CD4-positive, alpha-beta T cell treated with Interleukin-2 at 100 ng/mL for 4 hours (primary cell): ENCODE results near the gene TMCC3.

Source experiments
- DNase-seq: peaks from one replicate; pipeline ENCODE4 v3.0.0-alpha.2; 2020; ENCODE audit warnings: low spot score

Gene TMCC3

DNA sequence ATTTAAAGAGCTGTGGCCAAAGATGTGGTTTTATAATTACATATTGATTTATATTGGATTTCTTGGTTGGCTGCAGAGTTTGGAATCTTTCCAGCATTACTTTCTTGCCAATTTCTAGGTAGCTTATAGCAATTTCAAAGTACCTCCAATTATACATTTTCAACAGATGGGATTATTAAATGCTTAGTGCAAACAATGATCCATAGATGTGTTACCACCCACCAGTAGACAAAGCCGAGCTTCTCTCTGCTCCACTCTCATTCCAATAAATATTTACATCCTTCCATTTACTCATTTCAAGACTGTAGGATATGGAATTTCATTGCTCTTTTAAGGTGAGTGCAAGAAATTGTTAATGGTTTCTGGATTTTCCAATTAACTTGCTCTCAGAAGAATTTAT, 21.6 kb upstream of the TMCC3 start:
- DNase-seq: no peak

DNA sequence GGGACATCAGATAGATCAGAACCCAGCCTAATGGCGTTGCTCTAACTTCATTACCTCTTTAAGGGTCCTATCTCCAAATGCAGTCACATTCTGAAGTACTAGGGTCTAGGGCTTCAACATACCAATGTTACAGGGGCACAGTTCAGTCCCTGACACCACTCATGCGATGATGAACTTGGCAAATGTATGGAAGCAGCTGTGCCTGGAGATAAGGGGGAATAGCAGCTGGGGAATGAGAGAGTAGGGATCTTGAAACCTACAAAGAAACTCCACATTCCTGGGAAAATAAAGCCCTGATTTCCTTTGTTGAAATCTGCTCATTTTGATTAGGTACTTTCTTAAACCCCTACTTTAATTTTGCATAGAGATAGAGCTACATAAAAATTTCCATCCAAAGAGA, 20.5 kb upstream of the TMCC3 start:
- no peak for DNase-seq

DNA sequence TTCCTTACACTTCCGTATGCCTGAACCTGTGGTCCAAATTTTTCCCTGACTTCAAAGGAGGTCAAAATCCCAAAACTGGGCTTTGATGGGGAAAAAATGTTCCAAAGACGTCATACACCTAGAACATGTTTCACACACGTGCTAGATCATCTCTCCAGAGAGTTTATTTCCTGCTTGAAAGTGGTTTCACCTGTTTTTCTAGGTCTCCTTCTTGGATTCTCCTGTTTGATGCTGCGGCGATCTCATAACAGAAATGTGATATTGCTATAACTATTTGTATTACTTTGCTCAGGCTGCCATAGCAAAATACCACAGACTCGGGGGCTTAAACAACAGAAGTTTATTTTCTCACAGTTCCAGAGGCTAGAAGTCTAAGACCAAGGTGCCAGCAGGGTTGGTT, 19.7 kb upstream of the TMCC3 start:
- no peak for DNase-seq

DNA sequence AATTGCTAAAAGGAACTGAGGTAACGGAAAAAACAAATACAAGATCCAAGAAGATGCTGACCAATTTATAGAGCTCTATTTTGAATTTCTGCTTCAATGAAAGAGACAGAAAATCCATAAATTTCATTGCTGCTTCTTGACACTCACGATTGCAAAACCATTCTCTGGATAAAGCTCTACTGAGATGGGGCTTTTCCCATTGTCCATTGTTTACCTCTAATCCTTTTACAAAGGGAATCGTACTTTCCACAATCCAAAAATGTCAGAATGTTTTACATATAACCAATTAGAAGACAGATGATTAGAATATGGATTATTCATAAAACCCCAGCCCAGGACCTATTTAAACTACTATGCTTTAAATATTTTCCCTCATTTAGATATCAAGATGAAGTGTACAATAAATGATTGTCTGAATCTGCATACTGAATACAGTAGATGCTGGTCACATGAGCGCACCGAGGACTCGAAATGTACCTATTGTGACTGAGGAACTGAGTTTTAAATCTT, 16.7 kb upstream of the TMCC3 start:
- no peak for DNase-seq

DNA sequence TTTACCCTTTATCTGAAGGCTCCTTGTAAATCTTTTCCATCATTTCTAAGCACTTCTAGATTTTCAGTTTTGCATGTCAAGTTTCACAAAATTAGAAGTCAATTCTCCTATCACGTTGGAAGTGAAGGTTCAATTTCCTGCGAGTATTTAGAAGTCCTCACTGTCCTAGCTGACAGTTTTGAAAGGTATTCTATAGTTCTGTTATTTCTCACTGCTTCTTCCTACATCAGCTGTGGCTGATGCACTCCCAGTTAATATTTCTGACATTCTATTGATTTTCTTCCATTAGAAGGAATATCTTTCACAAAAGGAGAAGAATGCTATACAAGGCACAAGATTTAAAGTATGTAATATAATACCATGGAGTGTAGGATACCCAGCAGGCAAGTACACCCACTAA, 15.8 kb upstream of the TMCC3 start:
- no peak for DNase-seq

DNA sequence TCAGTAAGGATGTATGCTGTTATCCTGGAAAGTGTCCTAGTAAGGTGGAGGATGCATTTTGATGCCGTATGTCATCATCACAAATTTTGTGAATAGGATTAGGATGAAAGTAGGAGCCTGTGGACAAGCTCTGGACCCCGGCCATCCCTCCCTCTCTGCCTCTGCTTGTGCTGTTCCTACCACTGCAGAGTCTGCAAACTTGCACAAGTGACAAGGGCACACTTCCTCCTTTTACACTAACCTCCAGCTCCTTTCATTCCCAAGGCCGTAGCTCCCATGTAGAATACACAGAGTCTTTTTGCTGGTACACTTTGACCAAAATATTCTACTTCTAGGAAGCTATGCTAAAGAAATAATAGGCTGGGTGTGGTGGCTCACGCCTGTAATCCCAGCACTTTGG, 13.3 kb upstream of the TMCC3 start:
- DNase-seq: no peak

DNA sequence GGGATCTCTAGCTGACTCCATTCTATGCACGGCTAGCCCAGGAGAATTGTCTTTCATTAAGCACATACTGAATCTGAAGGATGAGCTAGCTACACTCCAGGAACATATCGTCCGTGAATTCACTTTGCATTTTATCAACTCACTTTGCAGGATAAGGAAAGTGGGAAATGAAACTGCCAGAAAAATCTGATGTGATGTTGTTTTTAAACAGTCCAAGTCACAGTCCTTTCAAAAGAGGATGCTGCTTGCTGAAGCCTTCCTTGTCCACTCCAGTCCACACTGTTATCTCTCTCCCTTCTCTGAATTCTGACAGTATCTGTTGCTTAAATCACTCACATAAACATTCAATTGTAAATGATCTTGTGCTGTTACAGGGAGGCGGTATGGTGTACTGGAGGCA, 12.7 kb upstream of the TMCC3 start:
- no peak for DNase-seq

DNA sequence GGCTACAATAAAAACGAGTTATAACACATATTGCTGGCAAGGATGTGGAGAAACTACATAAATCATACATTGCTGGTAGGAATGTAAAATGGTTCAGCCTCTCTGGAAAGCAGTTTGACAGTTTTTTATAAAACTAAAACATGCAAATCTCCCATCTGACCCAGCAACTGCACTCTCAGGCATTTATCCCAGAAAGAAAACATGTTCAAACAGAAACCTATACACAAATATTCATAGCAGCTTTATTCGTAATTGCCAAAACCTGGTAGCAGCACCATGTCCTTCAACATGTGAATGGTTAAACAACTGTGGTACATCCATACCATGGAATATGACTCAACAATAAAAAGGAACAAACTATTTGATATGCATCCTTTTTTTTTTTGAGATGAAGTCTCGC, 10.1 kb upstream of the TMCC3 start:
- DNase-seq: no peak

DNA sequence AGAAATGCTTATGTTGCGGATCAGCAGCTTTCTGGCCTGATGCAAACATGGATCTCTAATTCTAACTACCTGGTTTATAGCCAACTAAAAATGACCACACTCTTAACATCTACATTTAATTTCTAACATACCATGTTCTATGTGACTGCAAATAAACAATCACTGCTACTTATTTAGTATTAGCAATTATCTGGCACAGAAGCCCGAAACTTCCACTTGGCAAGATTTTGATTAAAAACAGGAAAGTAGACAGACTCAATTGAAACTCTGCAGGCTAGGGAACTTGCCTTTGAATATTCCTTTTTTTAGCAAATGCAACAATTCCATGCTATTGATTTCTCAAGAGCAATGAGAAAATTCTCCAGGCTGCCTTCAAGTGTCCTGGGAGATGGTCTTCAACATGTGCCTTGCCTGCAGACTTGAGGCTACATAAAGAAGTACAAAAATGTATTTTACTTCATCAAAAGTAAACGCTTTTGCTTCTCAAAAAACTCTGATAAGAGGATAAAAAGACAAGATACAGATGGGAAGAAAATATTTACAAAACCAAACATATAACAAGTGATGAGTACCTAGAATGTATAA, 9.1 kb upstream of the TMCC3 start:
- DNase-seq: no peak

DNA sequence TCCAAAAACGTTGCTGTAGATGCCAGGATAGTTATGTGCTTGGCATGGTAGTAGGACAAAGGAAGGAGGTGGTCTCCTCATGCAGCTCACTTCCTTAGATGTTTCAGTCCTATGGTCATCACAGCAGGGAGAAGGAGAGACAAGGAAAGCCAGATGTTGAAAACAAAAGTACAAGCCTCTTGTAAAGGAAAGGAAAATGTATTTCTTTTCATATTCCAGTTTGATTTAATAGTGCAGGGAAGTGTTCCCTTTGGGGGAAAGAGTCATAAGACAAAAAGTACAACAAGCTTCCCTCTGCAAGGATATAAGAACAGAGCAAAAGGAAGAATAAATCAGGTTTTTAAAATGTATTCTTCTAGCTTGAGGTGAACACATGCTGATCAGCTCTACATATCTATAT, 8.6 kb upstream of the TMCC3 start:
- no peak for DNase-seq

DNA sequence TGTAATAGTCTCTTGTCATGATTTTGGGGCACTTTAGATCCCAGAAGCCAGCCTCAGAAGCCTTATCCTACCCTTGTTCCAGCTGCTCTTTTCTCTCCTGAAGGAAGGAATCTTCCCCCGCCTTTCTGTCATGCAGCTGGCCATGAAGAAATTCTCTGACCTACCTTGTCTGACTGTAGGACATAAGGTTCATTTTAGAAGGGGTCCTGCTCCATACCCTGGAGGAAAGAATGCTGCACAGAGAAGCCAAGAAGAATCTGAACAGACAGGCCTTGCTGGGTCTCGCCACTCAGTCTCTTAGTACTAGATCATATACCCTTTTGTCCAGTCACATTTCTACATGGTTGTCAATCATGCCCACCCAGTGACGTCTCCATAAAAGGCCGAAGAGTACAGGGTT, 6.2 kb upstream of the TMCC3 start:
- DNase-seq: no peak

DNA sequence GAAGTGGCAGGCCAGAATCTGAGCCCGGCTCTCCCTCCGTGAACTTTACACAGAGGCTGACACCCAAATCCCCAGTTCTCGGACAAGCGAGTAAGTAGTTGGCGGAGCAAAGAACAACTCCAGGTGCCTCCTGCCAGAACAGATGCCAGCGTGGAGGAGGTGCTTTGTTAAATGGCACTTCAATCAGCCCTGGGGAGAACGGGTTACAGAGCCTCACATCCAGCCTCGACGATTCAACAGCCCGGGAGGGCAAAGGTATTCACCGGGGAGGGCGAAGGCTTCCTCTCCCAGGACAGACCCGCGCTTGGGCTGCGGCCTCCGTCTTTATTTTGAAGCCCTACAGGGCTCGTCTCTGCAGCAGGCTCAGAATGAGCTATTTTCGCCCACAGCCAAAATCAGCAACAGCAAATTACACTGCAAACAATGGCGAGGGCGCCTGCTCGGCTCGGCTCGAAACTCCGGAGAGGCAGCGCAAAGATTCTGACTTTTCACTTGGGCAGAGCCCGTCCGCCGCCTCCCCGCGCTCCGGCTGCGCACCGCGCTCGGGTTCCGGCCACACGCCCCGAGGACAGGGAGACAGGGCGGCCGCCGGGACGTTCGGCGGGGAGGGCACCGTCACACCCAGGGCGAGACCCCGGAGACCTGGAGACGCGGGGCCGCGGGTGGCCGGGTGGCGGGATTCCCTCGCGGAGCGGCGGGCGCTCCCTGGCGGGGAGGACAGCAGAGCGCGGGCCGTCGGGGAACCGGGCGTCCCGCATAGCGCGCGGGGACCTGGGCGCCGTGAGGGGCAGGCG, 811 bp downstream of the TMCC3 start:
- peak; percentile 20 for DNase-seq

DNA sequence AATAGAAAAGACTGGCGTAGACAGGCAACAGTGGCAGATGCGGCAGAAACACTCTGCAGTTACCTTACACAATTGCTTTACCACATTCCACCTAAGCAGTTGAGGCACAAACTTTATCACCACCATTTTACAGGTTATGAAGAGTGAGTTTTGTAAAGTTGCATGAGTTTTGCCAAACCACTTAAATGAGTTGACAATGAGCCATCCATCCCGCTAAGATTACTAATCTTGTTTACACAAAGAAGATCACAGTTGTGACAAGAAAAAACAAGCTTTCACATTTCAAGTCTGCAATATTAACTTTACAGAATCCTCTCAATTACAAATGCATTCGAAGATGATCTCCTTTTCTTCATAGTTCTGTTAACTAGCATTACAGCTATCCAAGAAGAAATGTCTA, 1.8 kb downstream of the TMCC3 start:
- DNase-seq: no peak

DNA sequence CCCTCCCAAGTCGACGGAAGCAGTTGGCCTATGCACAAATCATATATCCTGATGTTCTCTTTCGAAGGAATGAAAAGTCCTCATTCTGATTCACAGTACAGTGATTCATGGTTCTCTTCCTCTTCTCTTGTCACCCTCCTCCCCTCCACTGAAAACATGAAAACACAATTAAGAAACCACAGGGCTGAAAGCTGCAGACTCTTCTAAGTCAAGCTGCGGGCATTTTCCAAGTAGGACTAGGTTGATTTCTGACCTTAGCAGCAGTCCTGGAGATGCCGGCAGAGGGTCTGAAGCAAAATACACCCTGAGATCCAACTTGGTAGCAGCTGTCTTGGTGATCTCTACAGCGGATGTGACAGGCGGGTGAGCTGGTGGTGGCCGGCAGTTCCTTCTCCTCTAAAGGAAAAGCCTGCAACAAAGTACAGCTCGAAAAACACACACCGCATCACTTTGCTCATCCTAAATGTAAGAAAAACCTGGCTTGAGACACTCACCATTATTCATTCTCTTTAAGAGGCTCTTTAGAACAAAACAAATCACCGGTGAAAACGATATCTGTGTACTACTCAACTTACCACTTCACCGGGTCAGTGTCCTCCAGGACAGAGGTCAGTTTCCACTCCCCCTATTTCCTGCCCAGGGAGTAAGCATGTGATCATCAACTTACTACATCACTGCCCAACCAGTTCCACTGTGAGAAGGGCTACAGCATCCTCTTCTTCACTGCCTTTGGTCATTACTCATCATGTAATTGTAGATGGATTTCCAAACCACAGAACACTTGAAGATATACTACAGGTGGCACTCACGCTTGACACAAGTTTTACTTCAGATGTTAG, 6.0 kb downstream of the TMCC3 start:
- peak; percentile 17 for DNase-seq

DNA sequence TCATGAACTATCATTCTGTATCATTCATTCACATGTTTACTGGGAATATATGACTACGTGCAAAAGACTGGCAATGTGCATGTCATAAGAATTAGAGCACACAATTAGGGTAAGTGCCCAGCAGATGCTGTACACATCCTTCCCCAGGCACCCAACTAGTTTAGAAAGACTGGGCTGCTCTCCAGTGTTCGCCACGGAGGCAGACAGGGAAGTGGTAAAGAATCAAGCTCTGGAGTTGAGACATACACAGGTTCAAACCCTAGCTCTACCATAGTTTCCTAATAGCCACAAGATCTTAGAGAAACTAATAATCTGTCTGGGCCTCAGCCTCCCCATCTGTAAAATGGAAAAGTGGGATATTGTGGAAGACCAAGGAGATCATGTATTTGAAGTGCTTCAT, 6.8 kb downstream of the TMCC3 start:
- DNase-seq: no peak

DNA sequence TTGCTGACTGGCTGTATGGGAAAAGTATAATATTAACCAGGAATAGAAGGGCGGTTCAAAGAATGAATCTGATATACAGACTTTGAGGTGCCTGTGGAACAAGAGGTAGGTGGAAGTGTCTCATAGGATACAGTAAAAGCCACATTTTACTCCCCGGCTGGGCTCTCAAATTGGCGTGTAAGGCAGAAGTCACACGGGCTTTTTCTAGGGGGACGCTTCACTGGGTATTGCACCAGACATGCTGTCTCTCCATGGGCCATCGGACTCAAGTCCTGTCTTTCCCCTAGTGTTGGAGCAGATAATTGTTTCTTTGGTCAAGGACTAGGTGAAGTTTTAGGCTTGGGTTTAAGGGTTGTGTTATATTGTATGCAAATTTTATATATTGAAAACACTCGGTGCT, 9.1 kb downstream of the TMCC3 start:
- DNase-seq: no peak

DNA sequence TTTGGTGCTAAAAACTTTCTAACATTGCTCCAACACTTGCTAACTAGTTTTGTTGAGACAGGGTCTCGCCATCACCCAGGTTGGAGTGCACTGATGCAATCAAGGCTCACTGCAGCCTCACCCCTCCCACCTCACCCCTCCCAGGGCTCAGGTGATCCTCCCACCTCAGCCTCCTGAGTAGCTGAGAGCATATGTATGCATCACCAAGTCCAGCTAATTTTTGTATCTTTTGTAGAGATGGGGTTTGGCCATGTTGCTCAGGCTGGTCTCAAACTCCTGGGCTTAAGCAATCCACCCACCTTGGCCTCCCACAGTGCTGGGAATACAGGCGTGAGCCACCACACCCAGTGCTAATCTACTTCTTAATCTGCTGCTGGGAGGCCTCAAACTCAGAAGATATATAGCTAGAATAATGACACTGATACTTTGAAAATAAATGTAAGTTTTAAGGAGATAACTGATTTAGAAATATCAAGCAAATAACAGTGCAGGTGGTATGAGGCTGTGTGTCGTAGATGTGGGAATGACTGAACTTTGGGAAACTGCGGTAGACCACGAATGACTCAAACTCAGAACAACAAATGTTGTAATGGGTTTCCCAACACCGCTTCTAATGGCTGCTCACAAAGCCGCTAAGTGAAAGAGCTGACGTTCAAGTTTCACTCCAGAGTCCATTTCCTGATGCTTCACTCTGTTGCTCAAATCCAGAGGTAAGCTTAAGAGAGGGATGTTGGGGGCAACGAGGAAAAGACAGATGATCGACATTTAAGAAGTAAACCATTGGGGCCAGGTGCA, 10.0 kb downstream of the TMCC3 start:
- DNase-seq: peak; percentile 32

DNA sequence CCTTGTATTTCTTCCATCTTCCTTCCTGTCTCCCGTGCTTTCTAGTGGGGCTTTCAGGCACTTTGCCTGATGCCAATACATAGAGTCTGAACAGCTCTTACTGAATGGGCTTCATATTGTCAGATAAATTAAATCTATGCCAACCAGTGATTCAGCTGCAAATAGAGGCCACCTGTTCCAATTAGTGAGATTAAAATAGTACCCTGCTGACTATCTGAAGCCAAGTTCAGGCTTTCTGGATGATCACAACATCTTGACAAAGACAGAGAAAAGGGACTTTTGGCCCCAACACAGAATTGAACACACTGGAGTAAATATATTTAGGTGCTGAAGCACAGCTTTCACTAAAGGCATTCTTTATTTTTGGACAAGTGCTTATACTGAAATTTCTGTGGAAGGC, 11.8 kb downstream of the TMCC3 start:
- no peak for DNase-seq

DNA sequence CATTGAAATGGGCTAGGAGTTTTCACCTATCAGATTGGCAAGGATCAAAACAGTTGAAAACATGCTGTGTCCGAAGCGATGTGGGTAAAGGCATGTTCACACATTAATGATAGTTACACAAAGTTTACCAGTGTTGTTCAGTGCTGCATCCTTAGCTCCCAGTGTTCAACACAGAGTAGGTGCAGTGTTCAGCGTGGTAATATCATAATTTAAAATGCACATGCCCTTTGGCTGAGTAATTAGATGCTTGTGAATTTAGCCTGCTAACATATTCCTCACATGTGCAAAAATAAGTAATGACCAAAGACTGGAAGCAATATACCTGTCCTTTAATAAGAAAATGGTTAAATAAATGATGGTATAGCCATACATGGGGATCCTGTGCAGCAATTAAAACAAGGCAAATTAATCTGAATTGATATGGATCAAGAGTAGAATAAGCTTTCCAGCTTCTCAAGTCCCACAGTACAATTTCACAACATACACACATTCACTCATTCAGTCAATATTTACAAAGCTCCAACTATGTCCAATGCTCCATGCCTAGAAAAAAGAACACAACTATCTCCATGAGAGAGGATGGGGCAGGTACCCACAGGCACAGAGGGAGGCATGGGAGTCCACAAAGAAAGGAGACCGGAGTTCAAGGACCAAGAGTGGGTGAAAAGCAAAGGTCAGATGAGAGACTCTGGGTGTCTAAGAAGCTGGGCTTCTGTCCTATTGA, 12.8 kb downstream of the TMCC3 start:
- no peak for DNase-seq

DNA sequence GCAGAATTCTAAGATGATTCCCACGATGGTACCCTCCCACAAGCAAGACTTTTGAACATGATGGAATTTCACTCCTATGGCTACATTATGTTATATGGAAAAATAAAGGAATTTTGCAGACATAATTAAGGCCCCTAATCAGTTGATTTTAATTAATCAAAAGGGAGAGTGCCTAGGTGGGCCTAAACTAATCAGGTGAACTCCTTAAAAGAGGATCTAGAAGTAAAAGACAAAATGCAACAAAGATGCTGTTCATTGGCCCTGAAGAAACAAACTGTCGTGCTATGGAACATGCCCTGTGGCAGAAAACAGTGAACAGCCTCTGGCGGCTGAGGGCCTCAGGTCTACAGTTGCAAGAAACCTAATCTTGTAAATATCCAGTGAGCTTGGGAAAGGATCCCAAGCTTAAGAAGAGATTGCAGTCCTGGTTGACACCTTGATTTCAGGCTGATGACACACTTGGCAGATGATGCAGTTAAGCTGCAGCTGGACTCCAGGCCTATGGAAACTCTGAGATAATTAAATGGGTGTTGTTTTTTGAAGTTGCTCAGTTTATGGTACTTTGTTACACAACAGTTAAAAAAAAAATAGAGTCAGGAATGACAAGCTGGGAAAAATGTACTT, 13.8 kb downstream of the TMCC3 start:
- no peak for DNase-seq

DNA sequence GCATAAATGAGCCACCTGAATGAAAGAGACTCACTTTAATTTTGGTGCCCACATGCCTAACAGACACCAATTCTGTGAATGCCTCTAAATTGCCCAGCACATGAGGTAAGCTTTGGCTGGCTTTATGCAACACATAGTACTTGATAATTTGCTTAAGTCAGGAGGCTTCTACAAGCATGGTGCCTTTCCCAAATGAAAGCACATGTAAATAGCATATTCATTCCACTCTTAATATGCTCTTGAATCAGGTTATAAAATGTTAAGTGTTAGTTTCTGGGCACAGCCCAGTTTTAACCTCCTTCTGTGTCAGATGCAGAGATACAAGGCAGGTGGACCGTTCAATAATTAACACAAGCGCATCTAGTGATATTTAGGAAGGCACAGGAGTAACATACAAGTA, 15.6 kb downstream of the TMCC3 start:
- DNase-seq: no peak
